Stomach (tissue), 4 donors: ENCODE results near the gene COL21A1.

ENCODE experiments used
- EP300 ChIP-seq: sonication (generic); formaldehyde crosslinking; IDR thresholded peaks from one replicate; pipeline ENCODE4 v1.6.1; 2017; ENCODE audit warnings: antibody characterized with exemption
- POLR2A ChIP-seq, 4 donors: fragments of 450-650 bp; IDR thresholded peaks; one replicate each; pipeline ENCODE4 v1.6.1; 2016; ENCODE audit warnings: antibody characterized with exemption in 4 of 4, control low read depth in 2 of 4, mild to moderate bottlenecking in 1 of 4, moderate library complexity in 1 of 4
- TF ChIP-seq, protein P1 (sequence below), 7 experiments: fragments of 450-650 bp in 4 of 7; fragments of 200-600 bp in 3 of 7; sonication (generic) in 3 of 7; IDR thresholded peaks; one replicate each; pipeline ENCODE4 v1.5.1; 2016 to 2019; ENCODE audit warnings: antibody characterized with exemption in 7 of 7, control low read depth in 2 of 7, mild to moderate bottlenecking in 1 of 7

DNA sequence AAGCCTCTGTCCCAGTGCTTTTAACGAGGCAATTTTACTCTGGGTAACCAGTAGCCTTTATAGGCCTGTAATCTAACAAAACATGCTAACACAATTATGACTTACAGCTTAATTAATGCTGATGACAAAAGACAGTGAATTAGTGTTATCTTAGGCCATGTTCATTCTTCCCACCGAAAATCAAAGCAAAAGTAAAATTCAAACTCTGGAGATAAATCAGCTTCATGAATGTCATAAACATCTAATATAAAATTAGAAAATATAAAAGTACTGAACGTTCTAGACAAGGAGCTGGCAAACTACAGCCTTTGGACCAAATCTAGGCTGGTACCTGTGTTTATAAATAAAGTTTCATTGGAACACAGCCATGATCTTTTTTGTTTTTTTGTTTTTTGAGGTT lies 18.6 kb upstream of the COL21A1 start:
- TF ChIP-seq, protein P1, sequence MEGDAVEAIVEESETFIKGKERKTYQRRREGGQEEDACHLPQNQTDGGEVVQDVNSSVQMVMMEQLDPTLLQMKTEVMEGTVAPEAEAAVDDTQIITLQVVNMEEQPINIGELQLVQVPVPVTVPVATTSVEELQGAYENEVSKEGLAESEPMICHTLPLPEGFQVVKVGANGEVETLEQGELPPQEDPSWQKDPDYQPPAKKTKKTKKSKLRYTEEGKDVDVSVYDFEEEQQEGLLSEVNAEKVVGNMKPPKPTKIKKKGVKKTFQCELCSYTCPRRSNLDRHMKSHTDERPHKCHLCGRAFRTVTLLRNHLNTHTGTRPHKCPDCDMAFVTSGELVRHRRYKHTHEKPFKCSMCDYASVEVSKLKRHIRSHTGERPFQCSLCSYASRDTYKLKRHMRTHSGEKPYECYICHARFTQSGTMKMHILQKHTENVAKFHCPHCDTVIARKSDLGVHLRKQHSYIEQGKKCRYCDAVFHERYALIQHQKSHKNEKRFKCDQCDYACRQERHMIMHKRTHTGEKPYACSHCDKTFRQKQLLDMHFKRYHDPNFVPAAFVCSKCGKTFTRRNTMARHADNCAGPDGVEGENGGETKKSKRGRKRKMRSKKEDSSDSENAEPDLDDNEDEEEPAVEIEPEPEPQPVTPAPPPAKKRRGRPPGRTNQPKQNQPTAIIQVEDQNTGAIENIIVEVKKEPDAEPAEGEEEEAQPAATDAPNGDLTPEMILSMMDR (IDR thresholded peaks at IDR 0.05), result no peak
- TF ChIP-seq EP300 (no peak), POLR2A (IDR thresholded peaks at IDR 0.05) (no peak)
